GM13976 (cell line): Measurements from ENCODE around the gene PLPP4.

Experiments used
- DNase-seq: peaks from one replicate; pipeline ENCODE4 v3.0.0; 2012; ENCODE audit warnings: low spot score
- in situ Hi-C: fragments of 300-500 bp; cut with MboI; formaldehyde crosslinking; loops from one replicate; pipeline ENCODE4 v1.12.0; 2022; ENCODE audit warnings: low sequenced_read_pairs, mixed read lengths, inconsistent platforms; ENCODE audit not compliant: unreplicated experiment
- TF ChIP-seq, protein P1 (sequence below): IDR thresholded peaks from 2 replicates; pipeline ENCODE4 v1.5.1; 2012; ENCODE audit warnings: borderline replicate concordance, mild to moderate bottlenecking; ENCODE audit not compliant: insufficient read depth; ENCODE audit errors: extremely low read depth, missing control alignments, control extremely low read depth

PLPP4 gene

DNA sequence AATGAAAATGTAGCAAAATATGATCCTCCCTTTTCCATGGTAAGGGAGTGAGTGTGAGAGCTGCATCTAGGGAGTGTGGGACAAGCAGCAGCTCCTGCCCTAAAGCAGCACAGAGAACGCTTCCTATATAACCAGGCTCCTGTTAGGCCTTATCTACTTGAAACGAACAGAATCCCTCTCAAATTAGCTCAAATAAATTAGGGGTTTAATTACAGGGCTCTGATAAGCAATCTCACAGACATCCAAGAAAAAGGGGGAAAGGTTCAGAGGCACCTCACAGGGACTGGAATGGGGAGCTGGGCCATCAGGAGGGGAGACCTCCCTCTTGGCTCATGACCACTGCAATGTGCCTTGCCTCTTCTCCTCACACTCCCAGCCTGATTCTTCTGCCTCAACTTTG lies 57.9 kb downstream of the PLPP4 start:
- DNase-seq: no peak
- TF ChIP-seq, protein P1, sequence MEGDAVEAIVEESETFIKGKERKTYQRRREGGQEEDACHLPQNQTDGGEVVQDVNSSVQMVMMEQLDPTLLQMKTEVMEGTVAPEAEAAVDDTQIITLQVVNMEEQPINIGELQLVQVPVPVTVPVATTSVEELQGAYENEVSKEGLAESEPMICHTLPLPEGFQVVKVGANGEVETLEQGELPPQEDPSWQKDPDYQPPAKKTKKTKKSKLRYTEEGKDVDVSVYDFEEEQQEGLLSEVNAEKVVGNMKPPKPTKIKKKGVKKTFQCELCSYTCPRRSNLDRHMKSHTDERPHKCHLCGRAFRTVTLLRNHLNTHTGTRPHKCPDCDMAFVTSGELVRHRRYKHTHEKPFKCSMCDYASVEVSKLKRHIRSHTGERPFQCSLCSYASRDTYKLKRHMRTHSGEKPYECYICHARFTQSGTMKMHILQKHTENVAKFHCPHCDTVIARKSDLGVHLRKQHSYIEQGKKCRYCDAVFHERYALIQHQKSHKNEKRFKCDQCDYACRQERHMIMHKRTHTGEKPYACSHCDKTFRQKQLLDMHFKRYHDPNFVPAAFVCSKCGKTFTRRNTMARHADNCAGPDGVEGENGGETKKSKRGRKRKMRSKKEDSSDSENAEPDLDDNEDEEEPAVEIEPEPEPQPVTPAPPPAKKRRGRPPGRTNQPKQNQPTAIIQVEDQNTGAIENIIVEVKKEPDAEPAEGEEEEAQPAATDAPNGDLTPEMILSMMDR: no peak

DNA sequence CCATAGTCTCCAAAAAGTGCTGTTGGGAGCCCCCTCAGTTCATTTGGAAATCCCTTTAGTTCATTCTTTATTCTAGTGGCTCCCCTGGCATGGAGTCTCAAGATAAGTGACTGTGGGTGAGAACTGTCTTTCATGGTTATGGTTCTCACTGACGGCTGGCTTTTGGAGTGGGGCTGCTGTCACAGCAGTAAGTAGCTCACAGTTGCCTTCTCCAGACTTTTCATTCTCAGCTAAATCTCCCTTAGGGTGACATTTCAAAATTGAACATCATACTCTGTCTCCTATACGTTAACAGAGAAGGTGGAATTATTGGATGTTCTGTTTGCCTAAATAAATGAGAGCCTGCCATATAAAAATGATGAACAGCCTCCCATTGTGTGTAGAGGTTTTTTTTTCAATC lies 58.7 kb downstream of the PLPP4 start:
- TF ChIP-seq, protein P1: no peak
- in situ Hi-C loops: no loop called here
- no peak for DNase-seq

More for the DNA sequence above, 57.9 kb downstream of the PLPP4 start:
- in situ Hi-C loops: no loop called here

DNA sequence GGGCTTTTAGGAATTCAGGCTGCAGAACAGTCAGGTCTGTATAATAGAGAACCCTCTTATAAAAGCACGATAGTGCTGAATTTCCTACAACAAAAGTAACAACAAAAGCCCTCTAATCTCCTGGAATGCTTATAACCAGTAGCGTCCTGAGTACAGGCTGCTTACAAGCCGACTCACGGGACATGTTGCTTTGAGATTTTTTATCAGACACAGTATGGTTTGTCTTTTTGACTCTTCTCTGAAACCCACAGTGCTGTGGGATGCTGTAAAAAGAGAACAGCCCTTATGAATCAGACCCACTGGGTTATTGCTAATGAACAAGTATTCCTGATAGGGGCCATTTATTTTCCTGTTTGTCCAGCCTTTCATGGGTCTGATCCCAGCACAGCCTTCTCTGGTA lies 59.4 kb downstream of the PLPP4 start:
- in situ Hi-C loops: no loop called here
- no peak for DNase-seq
- TF ChIP-seq, protein P1: no peak

DNA sequence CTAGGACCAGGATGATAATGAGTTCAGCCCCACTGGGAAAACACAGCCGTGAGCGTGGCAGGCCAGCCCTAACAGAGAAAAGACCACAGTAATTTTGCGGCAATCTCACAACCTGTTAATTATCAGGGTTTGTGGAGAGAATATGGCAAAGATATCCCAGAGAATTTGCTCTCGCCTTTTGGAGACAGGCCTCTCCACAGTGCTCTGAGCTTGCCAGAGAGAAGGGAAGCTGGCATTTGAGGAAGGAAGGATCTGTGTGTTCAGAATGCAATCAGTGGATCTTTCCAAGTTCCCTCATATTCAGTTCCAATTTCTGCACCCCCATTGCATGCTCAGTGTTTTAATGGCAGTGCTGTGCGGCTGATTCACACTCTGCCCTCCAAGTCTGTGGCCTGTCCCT lies 60.2 kb downstream of the PLPP4 start:
- in situ Hi-C loops: no loop called here
- DNase-seq: no peak
- TF ChIP-seq, protein P1: no peak

DNA sequence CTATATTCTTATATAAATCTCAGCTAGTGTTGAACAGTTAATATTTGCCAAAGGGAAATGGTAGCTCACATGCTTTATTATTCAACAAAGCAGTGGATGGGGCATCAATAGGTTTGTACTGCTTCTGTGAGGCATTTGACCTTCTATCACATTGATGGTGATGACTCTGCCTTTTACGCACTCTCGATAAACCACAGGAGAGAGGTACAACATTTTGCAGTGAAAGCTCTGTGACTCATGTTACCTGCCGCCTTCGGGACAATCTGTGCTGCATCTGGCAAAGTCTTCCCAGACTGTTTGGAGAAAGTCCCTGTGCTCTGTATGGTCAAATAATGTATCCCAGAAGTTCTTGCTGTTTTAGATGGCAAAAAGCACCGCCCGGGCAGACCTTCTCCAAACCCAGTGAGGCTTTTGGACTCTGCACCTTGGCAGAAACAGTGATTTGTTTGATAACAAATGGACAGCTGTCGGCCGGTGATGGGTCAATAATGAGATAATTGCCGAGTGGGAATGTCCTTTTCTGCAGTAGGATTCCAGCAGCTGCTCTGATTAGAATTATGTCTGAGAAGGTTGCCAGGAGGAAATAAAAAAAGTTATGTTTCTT lies 61.0 kb downstream of the PLPP4 start:
- in situ Hi-C loops: no loop called here
- TF ChIP-seq, protein P1: no peak
- DNase-seq: no peak

DNA sequence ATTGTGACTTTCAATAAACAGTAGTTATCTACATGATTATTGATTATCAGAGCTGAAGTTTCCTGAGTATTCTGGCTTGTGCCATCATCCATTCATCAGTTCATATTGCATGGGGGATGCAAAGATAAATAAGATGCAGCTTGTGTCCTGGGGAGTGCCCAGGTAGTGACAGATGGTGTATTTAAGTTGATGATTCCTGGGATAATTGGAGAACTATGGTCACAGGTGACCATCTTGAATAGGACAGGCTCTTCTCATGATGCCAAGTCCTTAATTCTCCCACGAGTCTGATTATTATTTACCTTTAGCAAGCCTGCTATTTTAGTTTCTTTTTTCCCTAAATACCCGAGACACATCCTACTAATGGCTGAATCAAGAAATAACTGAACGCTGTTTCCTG lies 64.9 kb downstream of the PLPP4 start:
- TF ChIP-seq, protein P1: no peak
- in situ Hi-C loops: no loop called here
- no peak for DNase-seq

DNA sequence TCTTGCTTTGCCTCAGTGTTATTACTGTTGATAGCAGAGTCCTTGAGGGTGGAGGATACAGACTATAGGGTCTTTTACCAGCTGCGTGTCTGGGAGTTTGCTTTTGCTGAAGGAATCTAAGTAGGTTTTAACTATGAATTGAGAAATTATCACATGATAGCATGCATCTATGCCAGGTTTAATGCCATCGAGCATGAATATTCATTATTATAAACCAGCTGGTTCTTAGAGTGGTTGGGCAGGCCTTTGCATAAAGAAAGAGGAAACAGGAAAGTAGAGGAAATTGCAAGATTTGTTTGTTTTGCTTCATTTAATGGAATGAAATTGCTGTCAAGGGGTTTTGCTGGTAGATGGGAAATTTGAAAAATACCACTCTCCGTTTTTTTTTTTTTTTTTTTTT lies 70.7 kb downstream of the PLPP4 start:
- TF ChIP-seq, protein P1: no peak
- DNase-seq: no peak
- in situ Hi-C loops: no loop called here
